HG02763 (cell line): Measurements from ENCODE around the gene PRDX5.
"Not testable (repeated sequence)": the region's sequence is repeated elsewhere in the genome, so short reads cannot be mapped to it uniquely, and the experiment has no call there.

Experiments used
- ATAC-seq: cut with Tn5 transposase; IDR thresholded peaks from one replicate; pipeline ENCODE4 v1.9.1; 2021; ENCODE audit warnings: mild to moderate bottlenecking, moderate library complexity; ENCODE audit not compliant: unreplicated experiment

The PRDX5 gene

DNA sequence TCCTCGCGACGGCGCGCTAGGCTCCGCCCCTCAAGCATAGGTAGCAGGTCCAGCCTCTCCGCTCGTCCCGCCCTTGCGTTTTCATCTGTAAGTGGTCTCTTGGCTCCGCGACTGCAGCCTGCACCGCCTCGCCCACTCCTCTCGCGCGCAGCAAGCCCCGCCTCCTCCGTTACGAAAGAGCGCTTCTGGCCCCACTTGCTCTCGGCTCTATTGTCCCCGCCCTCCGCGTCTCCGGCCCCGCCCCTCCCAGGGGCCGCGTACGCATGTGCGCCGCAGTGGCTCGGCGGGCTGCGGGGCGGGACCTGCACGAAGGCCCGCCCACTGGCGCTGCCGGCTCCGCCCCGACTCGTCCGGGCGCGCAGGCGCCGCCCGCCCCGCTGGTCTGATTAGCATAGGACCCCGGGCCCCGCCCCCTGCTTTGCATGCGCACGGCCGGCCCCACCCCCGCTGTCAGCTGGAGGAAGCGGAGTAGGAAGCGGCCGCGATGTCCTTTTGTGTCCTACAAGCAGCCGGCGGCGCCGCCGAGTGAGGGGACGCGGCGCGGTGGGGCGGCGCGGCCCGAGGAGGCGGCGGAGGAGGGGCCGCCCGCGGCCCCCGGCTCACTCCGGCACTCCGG is 12.7 kb upstream of the PRDX5 start, which contains the start of gene ESRRA:
Gene ESRRA (plus strand): TSS at position 450 of the 616 bp plus-strand sequence. CDS start 1,656 bp downstream, outside the sequence.
- ATAC-seq = peak; percentile 75

DNA sequence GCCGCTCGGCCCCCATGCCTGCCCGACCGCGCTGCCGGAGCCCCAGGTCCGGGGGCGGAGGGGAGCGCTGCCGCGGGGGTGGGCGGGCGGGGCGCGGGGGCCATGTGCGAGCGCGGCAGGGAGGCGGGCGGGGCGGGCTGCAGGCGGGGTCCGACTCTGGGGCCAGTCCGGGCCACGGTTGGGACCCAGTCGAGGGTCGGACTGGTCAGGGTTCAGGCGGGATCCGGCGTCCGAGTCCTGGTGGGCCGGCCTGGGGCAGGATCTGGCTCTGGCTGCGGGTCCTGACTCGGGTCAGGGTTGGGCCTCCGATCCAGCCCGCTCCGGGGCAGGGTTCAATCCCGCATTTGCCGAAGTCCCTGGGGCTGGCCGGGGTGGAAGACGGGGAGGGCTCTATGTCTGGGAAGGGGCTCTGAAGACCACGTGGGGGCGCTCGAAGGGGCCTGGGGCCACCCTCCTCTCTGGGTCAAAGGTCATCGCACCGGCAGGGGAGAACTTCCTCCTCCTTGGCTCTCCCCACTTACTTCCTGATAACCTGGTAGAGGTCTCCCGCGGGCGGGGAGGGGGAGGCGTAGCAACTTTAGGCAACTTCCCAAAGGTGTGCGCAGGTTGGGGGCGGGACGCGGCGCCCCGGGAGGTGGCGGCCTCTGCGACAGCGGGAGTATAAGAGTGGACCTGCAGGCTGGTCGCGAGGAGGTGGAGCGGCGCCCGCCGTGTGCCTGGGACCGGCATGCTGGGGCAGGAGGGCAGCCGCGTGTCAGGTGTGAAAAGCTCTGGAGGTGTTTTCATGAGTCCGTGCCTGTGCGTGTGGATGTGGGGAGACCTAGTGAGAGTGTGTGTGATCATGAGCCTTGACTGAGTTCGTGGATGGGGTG is 12.0 kb upstream of the PRDX5 start:
- ATAC-seq = peak; percentile 21

DNA sequence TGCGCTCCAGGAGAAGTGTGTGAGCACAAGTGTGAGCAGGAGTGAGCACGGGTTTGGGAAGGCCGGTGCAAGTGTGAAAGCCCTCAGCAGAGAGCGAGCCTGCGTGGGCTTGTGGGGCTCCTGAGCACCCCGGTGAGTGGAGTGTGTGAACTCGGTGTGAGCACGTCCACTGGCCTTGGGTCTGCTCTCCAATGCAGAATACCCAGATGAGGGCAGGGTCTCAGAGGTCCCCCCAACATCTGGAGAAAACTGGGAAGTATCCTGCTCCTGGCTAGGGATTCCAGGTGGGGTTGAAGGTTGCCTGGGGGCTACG is 11.4 kb upstream of the PRDX5 start:
- ATAC-seq = no peak

DNA sequence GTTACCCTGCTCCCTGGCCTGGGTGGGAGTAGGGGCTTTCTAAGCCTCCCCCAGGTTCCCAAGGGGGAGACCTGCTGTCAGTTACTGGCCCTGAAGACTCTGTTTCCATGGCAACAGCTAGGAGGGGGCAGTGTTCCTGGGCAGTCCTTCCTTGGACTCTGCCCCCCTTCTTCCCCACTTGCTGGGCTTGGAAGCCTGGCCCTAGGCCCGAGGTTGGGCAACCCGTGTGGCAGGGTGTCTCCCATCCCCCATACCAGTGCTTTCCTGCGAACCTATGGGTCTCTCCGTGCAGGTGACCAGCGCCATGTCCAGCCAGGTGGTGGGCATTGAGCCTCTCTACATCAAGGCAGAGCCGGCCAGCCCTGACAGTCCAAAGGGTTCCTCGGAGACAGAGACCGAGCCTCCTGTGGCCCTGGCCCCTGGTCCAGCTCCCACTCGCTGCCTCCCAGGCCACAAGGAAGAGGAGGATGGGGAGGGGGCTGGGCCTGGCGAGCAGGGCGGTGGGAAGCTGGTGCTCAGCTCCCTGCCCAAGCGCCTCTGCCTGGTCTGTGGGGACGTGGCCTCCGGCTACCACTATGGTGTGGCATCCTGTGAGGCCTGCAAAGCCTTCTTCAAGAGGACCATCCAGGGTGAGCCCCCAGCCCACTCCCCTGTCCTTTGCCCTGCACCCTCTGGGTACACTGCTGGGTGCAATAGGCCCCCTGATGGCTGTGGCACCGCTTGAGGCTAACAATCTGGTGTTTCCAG is 10.9 kb upstream of the PRDX5 start:
- no peak for ATAC-seq

DNA sequence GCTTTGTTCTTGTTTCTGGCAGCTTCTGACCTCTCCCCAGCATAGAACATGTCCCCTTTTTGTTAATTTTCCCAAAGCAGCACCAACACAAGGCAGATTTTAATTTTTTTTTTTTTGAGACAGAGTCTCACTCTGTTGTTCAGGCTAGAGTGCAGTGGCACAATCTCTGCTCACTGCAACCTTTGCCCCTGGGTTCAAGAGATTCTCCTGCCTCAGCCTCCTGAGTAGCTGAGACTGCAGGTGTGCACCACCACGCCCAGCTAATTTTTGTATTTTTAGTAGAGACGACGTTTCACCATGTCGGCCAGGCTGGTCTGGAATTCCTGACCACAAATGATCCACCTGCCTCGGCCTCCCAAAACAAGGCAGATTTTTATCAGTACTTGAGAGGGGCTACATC is 10.1 kb upstream of the PRDX5 start:
- not testable (repeated sequence) for ATAC-seq

DNA sequence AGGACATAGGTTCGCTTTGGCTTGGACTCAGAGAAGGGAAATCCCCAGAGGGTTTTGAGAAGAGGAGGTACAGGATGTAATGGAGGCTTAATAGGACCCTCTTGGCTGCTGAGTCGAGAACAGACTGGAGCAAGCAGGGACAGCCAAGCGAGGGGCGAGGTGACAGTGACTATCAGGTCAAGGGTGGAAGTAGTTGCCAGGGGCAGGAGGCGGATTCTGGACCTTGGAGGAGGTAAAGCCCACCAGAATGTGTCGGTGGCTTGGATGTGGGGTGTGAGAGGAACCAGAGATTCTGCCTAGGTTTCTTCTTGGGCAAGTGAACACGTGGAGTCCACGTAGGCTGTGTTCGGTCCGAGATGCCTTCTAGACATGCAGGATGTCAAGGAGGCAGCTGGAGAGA is 5.0 kb upstream of the PRDX5 start:
- no peak for ATAC-seq

DNA sequence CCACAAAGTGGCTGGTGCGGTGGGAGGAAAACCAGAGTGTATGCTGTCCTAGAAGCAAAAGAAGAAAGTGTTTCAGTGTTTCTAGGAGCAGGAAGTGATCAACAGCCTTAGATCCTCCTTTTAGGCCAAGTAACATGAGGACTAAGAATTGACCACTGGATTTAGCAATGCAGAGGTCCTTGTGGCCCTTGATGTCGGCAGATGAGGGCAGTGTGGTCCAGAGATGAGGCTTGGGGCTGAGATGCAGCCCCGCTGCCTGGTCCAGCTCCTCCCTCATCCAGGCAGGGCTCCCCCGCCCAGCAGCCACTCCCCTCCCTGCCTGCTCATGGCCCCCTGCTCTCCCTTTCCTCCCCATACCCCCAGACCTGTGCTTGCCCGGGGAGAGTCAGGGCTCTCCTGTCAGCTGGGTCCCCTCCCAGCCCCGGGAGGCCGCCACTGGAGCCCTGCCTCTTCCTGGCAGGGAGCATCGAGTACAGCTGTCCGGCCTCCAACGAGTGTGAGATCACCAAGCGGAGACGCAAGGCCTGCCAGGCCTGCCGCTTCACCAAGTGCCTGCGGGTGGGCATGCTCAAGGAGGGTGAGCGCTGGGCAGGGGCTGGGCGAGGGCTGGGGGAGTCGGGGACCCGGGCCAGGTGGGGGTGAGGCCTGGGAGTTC is 4.3 kb upstream of the PRDX5 start:
- ATAC-seq = no peak

DNA sequence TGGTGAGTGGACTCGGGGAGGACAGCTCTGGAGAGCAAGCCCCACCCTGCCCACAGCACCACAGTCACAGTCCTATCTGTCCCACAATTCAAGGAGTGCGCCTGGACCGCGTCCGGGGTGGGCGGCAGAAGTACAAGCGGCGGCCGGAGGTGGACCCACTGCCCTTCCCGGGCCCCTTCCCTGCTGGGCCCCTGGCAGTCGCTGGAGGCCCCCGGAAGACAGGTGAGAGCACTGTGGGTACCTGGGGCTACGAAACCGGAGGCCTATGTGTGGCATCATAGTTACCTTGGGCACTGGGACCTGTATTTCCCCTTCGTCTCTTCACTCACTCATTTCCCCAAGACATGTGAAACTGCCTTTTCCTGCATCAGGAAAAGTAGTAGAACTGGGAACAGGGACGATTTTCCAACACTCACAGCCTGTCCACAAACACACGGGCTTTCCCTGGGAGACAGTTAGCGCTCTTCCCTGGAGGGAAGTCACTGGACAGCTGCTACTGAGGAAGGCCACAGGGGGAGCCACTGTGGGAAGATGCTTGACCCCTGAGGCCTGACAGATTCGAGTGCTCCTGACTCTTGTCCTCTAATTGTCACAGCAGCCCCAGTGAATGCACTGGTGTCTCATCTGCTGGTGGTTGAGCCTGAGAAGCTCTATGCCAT is 3.6 kb upstream of the PRDX5 start:
- ATAC-seq = no peak

DNA sequence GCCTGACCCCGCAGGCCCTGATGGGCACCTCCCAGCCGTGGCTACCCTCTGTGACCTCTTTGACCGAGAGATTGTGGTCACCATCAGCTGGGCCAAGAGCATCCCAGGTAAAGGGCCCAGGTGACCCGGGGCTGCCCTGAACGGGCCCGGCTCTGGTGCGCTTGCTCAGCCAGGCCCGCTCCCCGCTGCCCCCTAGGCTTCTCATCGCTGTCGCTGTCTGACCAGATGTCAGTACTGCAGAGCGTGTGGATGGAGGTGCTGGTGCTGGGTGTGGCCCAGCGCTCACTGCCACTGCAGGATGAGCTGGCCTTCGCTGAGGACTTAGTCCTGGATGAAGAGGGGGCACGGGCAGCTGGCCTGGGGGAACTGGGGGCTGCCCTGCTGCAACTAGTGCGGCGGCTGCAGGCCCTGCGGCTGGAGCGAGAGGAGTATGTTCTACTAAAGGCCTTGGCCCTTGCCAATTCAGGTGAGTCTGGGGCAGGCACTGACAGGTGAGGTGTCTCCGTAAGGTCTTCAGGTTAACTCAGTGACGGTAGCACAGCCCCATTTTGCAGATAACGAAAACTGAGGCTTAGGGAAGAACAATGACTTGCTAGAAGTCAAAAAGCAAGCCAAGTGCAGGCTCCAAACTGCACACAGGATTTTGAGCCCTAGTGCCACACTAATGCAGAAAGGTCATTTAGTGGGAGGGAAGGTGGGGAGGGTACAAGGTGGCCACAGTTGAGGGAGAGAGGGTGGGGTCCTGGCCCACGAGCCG is 2.9 kb upstream of the PRDX5 start:
- ATAC-seq = no peak

DNA sequence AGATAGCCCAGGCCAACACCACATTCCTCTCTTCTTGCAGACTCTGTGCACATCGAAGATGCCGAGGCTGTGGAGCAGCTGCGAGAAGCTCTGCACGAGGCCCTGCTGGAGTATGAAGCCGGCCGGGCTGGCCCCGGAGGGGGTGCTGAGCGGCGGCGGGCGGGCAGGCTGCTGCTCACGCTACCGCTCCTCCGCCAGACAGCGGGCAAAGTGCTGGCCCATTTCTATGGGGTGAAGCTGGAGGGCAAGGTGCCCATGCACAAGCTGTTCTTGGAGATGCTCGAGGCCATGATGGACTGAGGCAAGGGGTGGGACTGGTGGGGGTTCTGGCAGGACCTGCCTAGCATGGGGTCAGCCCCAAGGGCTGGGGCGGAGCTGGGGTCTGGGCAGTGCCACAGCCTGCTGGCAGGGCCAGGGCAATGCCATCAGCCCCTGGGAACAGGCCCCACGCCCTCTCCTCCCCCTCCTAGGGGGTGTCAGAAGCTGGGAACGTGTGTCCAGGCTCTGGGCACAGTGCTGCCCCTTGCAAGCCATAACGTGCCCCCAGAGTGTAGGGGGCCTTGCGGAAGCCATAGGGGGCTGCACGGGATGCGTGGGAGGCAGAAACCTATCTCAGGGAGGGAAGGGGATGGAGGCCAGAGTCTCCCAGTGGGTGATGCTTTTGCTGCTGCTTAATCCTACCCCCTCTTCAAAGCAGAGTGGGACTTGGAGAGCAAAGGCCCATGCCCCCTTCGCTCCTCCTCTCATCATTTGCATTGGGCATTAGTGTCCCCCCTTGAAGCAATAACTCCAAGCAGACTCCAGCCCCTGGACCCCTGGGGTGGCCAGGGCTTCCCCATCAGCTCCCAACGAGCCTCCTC is 2.0 kb upstream of the PRDX5 start:
- ATAC-seq = not testable (repeated sequence)

DNA sequence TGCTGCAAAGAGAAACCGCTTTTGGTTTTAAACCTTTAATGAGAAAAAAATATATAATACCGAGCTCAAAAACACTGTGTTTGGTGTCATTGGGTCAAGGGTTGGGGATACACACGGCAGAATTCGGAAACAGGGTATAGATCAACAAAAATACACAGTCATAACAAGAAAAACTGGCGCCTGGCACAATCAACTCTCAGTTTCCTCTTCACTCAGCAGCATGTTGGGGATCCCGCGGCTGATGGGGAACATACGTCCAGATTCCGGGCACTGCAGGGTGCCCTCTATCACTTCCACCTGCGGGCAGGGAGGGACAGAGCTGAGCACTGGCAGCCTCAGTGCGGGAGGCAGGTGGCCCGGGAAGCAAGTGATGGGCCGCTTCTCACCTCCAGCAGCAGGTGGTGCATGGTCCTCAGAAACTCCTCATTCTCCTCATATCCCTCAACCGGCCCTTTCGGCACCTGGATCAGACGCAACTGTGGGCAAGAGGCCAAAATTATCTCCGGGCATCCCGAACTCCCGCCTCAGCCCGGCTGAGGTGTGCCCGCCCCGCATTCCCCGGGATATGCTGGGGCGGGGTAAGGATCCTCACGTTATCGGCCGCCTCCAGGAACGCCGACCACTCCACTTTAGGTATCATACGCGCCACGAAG is 1.1 kb upstream of the PRDX5 start:
- no peak for ATAC-seq

DNA sequence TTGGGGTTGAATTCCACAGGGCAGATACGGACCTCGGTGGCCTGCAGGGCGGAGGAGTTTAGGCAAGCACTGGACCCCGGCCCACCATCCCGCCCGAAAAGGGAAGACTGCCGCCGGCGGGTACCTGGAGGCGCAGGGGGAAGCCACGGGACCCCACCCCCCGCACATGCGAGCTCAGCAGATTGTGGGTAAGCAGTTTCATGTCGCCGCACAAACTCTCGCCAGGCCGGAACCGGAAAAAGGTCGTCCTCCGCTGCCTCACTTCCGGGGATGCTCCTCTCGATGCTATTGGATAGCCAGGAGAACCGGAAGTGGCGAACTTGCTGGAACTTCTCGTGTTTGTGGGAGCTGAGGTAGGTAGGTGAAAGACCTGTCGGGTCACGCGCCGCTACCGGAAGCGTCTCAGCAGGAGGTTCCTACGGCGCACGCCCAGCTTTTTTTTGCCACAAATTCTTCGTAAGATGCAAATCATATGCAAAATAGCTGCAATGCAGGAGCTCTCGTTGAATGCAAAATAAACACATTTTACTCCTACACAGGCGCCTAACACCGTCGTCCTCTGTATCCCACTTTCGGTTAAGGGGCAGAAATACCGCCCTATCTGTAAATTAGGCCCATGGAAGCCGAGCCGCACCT is 478 bp upstream of the PRDX5 start, which contains the start of gene TRMT112:
Gene TRMT112 (minus strand): TSS at position 235 of the 636 bp plus-strand sequence. CDS start 33 bp downstream, at position 202.
- ATAC-seq = peak; percentile 68

DNA sequence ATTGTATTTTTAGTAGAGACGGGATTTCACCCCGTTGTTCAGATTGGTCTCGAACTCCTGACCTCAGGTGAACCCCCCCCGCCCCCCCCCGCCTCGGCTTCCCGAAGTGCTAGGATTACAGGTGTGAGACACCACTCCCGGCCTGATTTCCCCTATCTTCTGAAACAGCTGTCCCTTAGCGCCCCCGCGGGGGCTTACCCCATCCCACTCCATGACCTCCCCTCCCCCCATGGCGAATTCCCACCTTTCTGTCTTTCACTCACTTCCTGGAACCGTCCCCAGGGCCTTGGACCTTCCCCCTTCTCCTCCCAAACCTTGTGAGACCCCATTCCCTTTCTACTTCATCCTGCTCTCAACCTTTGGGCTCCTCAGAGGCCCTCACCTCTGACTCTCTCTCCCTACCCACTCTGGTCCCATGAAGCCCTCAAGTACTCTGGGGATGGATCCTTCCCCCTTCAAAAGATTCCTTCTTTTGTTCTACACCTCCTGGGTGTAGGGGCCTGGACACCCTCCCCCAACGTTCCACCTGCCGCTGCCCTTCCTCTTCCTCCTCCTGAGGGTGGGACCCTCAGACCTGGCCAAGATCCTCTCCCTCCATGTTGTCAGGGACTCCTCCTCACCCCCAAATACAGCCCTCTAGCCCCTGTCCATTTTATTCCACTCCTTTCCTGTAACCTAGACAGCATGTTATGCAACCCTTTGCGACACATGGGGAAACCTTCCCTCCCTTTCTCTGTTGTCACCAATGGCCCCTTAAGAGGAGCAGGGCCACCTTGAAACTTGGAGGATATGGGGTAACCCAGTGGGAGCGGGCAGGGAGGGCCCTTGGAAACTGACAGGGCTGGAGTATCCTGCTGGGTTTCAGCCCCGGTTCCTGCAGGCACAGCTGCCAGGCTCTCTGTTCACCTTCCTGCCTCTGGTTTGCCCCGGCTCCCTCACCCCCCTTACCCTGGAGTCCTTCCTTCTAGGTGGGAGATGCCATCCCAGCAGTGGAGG is 1.1 kb downstream of the PRDX5 start:
- ATAC-seq = no peak

DNA sequence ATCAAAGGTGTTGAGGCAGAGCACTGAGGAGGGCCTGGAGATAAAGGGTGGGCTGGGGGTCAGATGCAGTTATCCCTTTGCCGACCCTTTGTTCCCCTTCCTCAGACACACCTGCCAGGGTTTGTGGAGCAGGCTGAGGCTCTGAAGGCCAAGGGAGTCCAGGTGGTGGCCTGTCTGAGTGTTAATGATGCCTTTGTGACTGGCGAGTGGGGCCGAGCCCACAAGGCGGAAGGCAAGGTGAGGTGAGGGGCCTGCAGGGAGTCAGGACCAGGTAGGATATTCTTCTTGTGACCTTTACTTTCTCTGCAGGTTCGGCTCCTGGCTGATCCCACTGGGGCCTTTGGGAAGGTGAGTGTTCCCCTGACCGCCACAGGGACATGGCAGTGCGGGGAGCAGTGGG is 2.6 kb downstream of the PRDX5 start:
- no peak for ATAC-seq

DNA sequence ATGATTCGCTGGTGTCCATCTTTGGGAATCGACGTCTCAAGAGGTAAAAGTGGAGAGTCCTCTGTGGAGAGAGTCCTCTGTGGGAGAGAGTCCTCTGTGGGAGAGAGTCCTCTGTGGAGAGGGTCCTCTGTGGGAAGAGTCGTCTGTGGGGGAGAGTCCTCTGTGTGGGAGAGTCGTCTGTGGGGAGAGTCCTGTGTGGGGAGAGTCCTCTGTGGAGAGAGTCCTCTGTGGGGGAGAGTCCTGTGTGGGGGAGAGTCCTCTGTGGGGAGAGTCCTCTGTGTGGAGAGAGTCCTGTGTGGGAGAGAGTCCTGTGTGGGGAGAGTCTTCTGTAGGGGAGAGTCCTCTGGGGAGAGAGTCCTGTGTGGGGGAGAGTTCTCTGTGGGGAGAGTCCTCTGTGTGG is 3.1 kb downstream of the PRDX5 start:
- ATAC-seq = no peak

DNA sequence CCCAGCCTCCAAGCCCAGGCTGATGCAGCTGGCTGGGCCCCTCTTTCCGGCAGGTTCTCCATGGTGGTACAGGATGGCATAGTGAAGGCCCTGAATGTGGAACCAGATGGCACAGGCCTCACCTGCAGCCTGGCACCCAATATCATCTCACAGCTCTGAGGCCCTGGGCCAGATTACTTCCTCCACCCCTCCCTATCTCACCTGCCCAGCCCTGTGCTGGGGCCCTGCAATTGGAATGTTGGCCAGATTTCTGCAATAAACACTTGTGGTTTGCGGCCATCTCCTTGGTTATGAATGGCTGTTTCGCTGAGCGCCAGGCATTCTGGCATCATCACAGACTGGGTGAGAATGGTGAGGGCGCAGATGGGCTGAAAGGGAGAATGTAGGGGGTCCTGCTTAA is 3.6 kb downstream of the PRDX5 start:
- no peak for ATAC-seq

DNA sequence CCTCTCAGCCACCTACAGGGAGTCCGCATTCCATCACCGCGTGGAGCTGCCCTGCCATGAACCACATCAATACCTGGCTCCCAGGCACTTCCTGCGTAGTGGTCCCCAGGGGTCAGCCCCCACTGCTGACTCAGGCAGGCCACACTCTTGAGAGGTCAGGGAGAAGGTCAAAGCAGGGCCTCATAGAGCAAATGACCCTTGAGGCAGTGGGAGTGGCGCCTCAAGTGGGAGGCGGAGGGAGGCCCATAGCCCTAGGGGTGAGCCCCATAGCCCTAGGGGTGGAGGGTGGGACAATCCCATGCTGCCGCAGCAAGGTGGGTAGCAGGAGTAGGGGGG is 5.0 kb downstream of the PRDX5 start:
- no peak for ATAC-seq
